Endothelial cell of umbilical vein (primary cell): ENCODE data around the gene INPP4B. TPM values are rescaled to one million over a fixed set of nuclear protein-coding genes. Genes with fewer than 3 reads are reported as not detected.

Source experiments
- BruUV-seq: library from RNA; stranded (reverse); fragments of 400-500 nt; replicated peaks from 2 replicates; lab custom pipeline; 2021; lab: Mats Ljungman, UMichigan
- CTCF ChIA-PET: fragments of 300-600, 350-600 bp; sonication (Branson Sonifier 250); formaldehyde crosslinking; loops from one replicate; lab custom pipeline; 2021; ENCODE audit warnings: antibody characterized with exemption, inconsistent platforms; lab: Charles Lee
- POLR2A ChIA-PET: fragments of 300-600, 350-600 bp; sonication (Branson Sonifier 250); formaldehyde crosslinking; loops from one replicate; lab custom pipeline; 2021; ENCODE audit warnings: antibody characterized with exemption, inconsistent platforms; lab: Charles Lee
- DNase-seq: peaks from one replicate; pipeline ENCODE4 v3.0.0-alpha.2; 2011; ENCODE audit warnings: low read depth, low spot score
- FAIRE-seq: peaks from 2 replicates; lab custom pipeline; 2011; peaks lifted over from hg19 to GRCh38; lab: Jason Lieb, UNC
- H2AFZ ChIP-seq: 2 replicates; pipeline ENCODE4 v1.6.0; 2012; ENCODE audit warnings: low read depth, low read length, control low read depth, inconsistent platforms
- H3K27ac ChIP-seq: 2 replicates; pipeline ENCODE4 v1.5.1; 2011; ENCODE audit warnings: low read depth, mild to moderate bottlenecking, control low read depth, low read length, moderate library complexity; ENCODE audit not compliant: insufficient read depth
- H3K27me3 ChIP-seq, 2 experiments: 2 replicates each; pipeline versions ENCODE4 v1.6.0 to v1.6.1; 2011; ENCODE audit warnings: low read length in 2 of 2, mixed read lengths in 1 of 2; ENCODE audit not compliant: control insufficient read depth in 2 of 2, insufficient read depth in 2 of 2
- H3K36me3 ChIP-seq, 2 experiments: 2 replicates in 1 of 2; 3 replicates in 1 of 2; pipeline ENCODE4 v1.5.1; 2011; ENCODE audit warnings: low read length in 2 of 2, mild to moderate bottlenecking in 1 of 2, moderate library complexity in 1 of 2; ENCODE audit not compliant: control insufficient read depth in 2 of 2, insufficient read depth in 2 of 2; ENCODE audit errors: extremely low read depth in 1 of 2
- H3K4me1 ChIP-seq: 3 replicates; pipeline ENCODE4 v1.5.1; 2011; ENCODE audit warnings: mild to moderate bottlenecking, low read length; ENCODE audit not compliant: control insufficient read depth, insufficient read depth; ENCODE audit errors: extremely low read depth
- H3K4me2 ChIP-seq: 2 replicates; pipeline ENCODE4 v1.6.1; 2011; ENCODE audit warnings: low read length, control low read depth, mixed read lengths; ENCODE audit not compliant: insufficient read depth
- H3K4me3 ChIP-seq, 3 experiments: fragments of 200-600 bp in 1 of 3; sonication (generic), shearing (Covaris generic) in 1 of 3; replicated peaks in 1 of 3; 2 replicates each; pipeline ENCODE4 v1.5.1; 2011 to 2016; ENCODE audit warnings: control low read depth in 3 of 3, low read length in 3 of 3, mild to moderate bottlenecking in 2 of 3, inconsistent platforms in 1 of 3, low read depth in 1 of 3, moderate library complexity in 1 of 3; ENCODE audit not compliant: insufficient read depth in 1 of 3
- H3K79me2 ChIP-seq: 2 replicates; pipeline ENCODE4 v1.6.0; 2012; ENCODE audit warnings: low read length, inconsistent platforms; ENCODE audit not compliant: control insufficient read depth, insufficient read depth
- H3K9ac ChIP-seq: replicated peaks from 2 replicates; pipeline ENCODE3; 2011; ENCODE audit warnings: low read length, control low read depth; ENCODE audit not compliant: insufficient read depth; ENCODE audit errors: extremely low read depth
- H3K9me1 ChIP-seq: replicated peaks from 3 replicates; pipeline ENCODE4 v1.6.0; 2011; ENCODE audit warnings: mild to moderate bottlenecking, low read length; ENCODE audit not compliant: control insufficient read depth, insufficient read depth; ENCODE audit errors: extremely low read depth
- H3K9me3 ChIP-seq: replicated peaks from 2 replicates; pipeline ENCODE4 v1.5.1; 2012; ENCODE audit warnings: low read length, inconsistent platforms; ENCODE audit not compliant: control insufficient read depth, insufficient read depth
- H4K20me1 ChIP-seq: replicated peaks from 2 replicates; pipeline ENCODE3; 2011; ENCODE audit warnings: mild to moderate bottlenecking, low read length; ENCODE audit not compliant: control insufficient read depth, insufficient read depth; ENCODE audit errors: extremely low read depth
- EZH2 ChIP-seq: IDR thresholded peaks from 2 replicates; pipeline ENCODE4 v1.6.1; 2012; ENCODE audit warnings: borderline replicate concordance, low read depth, mild to moderate bottlenecking, moderate library complexity, low read length, inconsistent platforms; ENCODE audit not compliant: severe bottlenecking
- FOS ChIP-seq: IDR thresholded peaks from 2 replicates; pipeline ENCODE4 v1.6.1; 2011; ENCODE audit warnings: mild to moderate bottlenecking, low read length, moderate library complexity, borderline replicate concordance; ENCODE audit not compliant: insufficient read depth
- GATA2 ChIP-seq: IDR thresholded peaks from 2 replicates; pipeline ENCODE4 v1.7.0; 2011; ENCODE audit warnings: low read depth, mild to moderate bottlenecking, moderate library complexity, mixed read lengths, low read length; ENCODE audit not compliant: insufficient read length, insufficient read depth
- JUN ChIP-seq: IDR thresholded peaks from 2 replicates; pipeline ENCODE4 v1.6.1; 2011; ENCODE audit warnings: borderline replicate concordance, low read depth; ENCODE audit not compliant: insufficient read length, insufficient read depth
- MYC ChIP-seq: IDR thresholded peaks from one replicate; pipeline ENCODE4 v1.6.1; 2011; ENCODE audit warnings: mild to moderate bottlenecking, low read depth, low read length
- POLR2A ChIP-seq: IDR thresholded peaks from 2 replicates; pipeline ENCODE4 v1.6.1; 2012; ENCODE audit warnings: low read depth, mild to moderate bottlenecking, control low read depth, low read length
- POLR2AphosphoS5 ChIP-seq: IDR thresholded peaks from 2 replicates; pipeline ENCODE4 v1.6.1; 2012; ENCODE audit warnings: low read depth, mild to moderate bottlenecking, control low read depth, low read length, moderate library complexity; ENCODE audit not compliant: insufficient read depth
- dilution Hi-C: fragments of 300-500 bp; cut with MboI; formaldehyde crosslinking; loops from one replicate; pipeline ENCODE4 v1.15.0; 2019; ENCODE audit warnings: low sequenced_read_pairs; ENCODE audit not compliant: extremely low pct_ligation_motif_present
- intact Hi-C: fragments of 100-400 bp; cut with micrococcal nuclease; formaldehyde crosslinking; loops from one replicate; pipeline ENCODE4 v1.10.0; 2022
- polyA plus RNA-seq, 4 experiments: library from polyadenylated mRNA; depleted of rRNA in 3 of 4; stranded (reverse) in 3 of 4; unstranded in 1 of 4; fragments of >200 nt; gene quantifications; 2 replicates each; pipeline versions ENCODE4 v1.2.1 to v1.2.3, GENCODE V29; 2011 to 2012; ENCODE audit warnings: missing spikeins in 1 of 4
- total RNA-seq: library from RNA; stranded (reverse); gene quantifications from 2 replicates; pipeline ENCODE4 v1.2.3, GENCODE V29; 2021
- TF ChIP-seq, protein P1 (sequence below), 2 donors: IDR thresholded peaks; 1 replicate in 1 of 2; 2 replicates in 1 of 2; pipeline ENCODE4 v1.5.1; 2011; ENCODE audit warnings: low read length in 2 of 2, mild to moderate bottlenecking in 2 of 2, moderate library complexity in 2 of 2, control low read depth in 1 of 2, inconsistent platforms in 1 of 2, low read depth in 1 of 2; ENCODE audit not compliant: insufficient read depth in 1 of 2; ENCODE audit errors: extremely low read depth in 1 of 2
- TF ChIP-seq, protein P2 (sequence below): IDR thresholded peaks from 2 replicates; pipeline ENCODE4 v1.6.1; 2011; ENCODE audit not compliant: insufficient read depth, insufficient read length

Gene INPP4B
- total and polyA plus RNA-seq, 2 donors (not counting 3 experiments of a cell fraction or from before 2014, with no cell fraction given): 0.41 to 3.1 TPM

GRCh38 chr4:142322996-142323395 is 523.1 kb downstream of the INPP4B start:
- Histone ChIP-seq H3K9ac (no peak overlapping the region), H3K9me1 (no peaks in the 10 kb centered on the region), H3K4me2 (no peak overlapping the region), H3K4me3 (no peak overlapping the region), H2AFZ (no peak overlapping the region), H3K27ac (no peak overlapping the region), H4K20me1 (no peaks in the 10 kb centered on the region), H3K9me3 (no peaks in the 10 kb centered on the region), H3K79me2 (no peaks in the 10 kb centered on the region), H3K4me1 (peaks cover 1% of the 10 kb centered on the region), H3K27me3 (no peaks in the 10 kb centered on the region), H3K36me3 (no peaks in the 10 kb centered on the region)
- CTCF ChIA-PET: interaction anchor here (1.5 kb wide), 1 partner anchor 15 kb away, joined by 4 read pairs; no protein-coding TSS in a partner anchor
- dilution Hi-C loops (no loop called here), intact Hi-C loops (no loop called here)
- BruUV-seq: no TSS peak
- POLR2A ChIA-PET: no interaction called here
- TF ChIP-seq, protein P1, sequence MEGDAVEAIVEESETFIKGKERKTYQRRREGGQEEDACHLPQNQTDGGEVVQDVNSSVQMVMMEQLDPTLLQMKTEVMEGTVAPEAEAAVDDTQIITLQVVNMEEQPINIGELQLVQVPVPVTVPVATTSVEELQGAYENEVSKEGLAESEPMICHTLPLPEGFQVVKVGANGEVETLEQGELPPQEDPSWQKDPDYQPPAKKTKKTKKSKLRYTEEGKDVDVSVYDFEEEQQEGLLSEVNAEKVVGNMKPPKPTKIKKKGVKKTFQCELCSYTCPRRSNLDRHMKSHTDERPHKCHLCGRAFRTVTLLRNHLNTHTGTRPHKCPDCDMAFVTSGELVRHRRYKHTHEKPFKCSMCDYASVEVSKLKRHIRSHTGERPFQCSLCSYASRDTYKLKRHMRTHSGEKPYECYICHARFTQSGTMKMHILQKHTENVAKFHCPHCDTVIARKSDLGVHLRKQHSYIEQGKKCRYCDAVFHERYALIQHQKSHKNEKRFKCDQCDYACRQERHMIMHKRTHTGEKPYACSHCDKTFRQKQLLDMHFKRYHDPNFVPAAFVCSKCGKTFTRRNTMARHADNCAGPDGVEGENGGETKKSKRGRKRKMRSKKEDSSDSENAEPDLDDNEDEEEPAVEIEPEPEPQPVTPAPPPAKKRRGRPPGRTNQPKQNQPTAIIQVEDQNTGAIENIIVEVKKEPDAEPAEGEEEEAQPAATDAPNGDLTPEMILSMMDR (IDR thresholded peaks at IDR 0.05; ENCODE audit: extremely low read depth in 1 of 2, insufficient read depth in 1 of 2, low read depth in 1 of 2, low read length in 2 of 2): no peak
- TF ChIP-seq GATA2 (no peak), POLR2A (no peak), FOS (no peak), JUN (no peak), POLR2AphosphoS5 (no peak), MYC (no peak), EZH2 (no peak)
- TF ChIP-seq, protein P2, sequence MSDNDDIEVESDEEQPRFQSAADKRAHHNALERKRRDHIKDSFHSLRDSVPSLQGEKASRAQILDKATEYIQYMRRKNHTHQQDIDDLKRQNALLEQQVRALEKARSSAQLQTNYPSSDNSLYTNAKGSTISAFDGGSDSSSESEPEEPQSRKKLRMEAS: no peak
- no peak for DNase-seq
- FAIRE-seq: no peak
